Mesenchymal stem cell (in vitro differentiated cells and primary cell): Measurements from ENCODE around the gene MUC5B.

Experiments
- DNase-seq: peaks from one replicate; pipeline ENCODE4 v3.0.0-alpha.2; 2013
- H2AFZ ChIP-seq: one replicate; pipeline ENCODE4 v1.6.1; 2013; ENCODE audit warnings: low read depth, mild to moderate bottlenecking, control low read depth, inconsistent platforms, low read length, moderate library complexity
- H2AK5ac ChIP-seq: 2 replicates; pipeline ENCODE4 v1.6.1; 2013; ENCODE audit warnings: low read length, moderate library complexity, mild to moderate bottlenecking, inconsistent platforms; ENCODE audit not compliant: severe bottlenecking
- H2BK120ac ChIP-seq: one replicate; pipeline ENCODE4 v1.6.1; 2013; ENCODE audit warnings: low read depth, mild to moderate bottlenecking, inconsistent platforms, low read length, moderate library complexity
- H2BK12ac ChIP-seq, 2 experiments: one replicate each; pipeline ENCODE4 v1.6.1; 2013; ENCODE audit warnings: inconsistent platforms in 2 of 2, low read length in 2 of 2, mild to moderate bottlenecking in 2 of 2, moderate library complexity in 2 of 2, control low read depth in 1 of 2
- H2BK15ac ChIP-seq: one replicate; pipeline ENCODE4 v1.6.1; 2013; ENCODE audit warnings: mild to moderate bottlenecking, low read depth, inconsistent platforms; ENCODE audit not compliant: poor library complexity, severe bottlenecking
- H2BK5ac ChIP-seq: 2 replicates; pipeline ENCODE4 v1.6.1; 2013; ENCODE audit warnings: low read depth, mild to moderate bottlenecking, low read length, control low read depth, inconsistent platforms; ENCODE audit not compliant: poor library complexity, severe bottlenecking
- H3K14ac ChIP-seq, 2 experiments: one replicate each; pipeline ENCODE4 v1.6.1; 2013; ENCODE audit warnings: inconsistent platforms in 2 of 2, low read length in 2 of 2, control low read depth in 1 of 2, mild to moderate bottlenecking in 1 of 2, moderate library complexity in 1 of 2
- H3K18ac ChIP-seq, 2 experiments: one replicate each; pipeline ENCODE4 v1.6.1; 2013; ENCODE audit warnings: inconsistent platforms in 2 of 2, low read length in 2 of 2, control low read depth in 1 of 2, low read depth in 1 of 2, mild to moderate bottlenecking in 1 of 2
- H3K23ac ChIP-seq, 2 experiments: one replicate each; pipeline ENCODE4 v1.6.1; 2013; ENCODE audit warnings: inconsistent platforms in 2 of 2, low read length in 2 of 2, mild to moderate bottlenecking in 2 of 2, moderate library complexity in 2 of 2, control low read depth in 1 of 2
- H3K27ac ChIP-seq: 2 replicates; pipeline ENCODE4 v1.5.1; 2013; ENCODE audit warnings: mild to moderate bottlenecking, moderate library complexity, low read length, control low read depth, inconsistent platforms; ENCODE audit not compliant: poor library complexity, severe bottlenecking
- H3K27me3 ChIP-seq, 2 experiments: 2 replicates each; pipeline versions ENCODE4 v1.6.1 to v1.7.0; 2013; ENCODE audit warnings: low read length in 2 of 2, mild to moderate bottlenecking in 2 of 2, moderate library complexity in 2 of 2, control low read depth in 1 of 2, inconsistent platforms in 1 of 2; ENCODE audit not compliant: control insufficient read depth in 1 of 2, insufficient read depth in 1 of 2
- H3K36me3 ChIP-seq, 2 experiments: 2 replicates each; pipeline versions ENCODE4 v1.6.1 to v1.7.0; 2013; ENCODE audit warnings: low read length in 2 of 2, control low read depth in 1 of 2, inconsistent platforms in 1 of 2, low read depth in 1 of 2, mild to moderate bottlenecking in 1 of 2; ENCODE audit not compliant: insufficient read depth in 2 of 2, control insufficient read depth in 1 of 2
- H3K4ac ChIP-seq, 2 experiments: one replicate each; pipeline ENCODE4 v1.6.1; 2013; ENCODE audit warnings: inconsistent platforms in 2 of 2, low read length in 2 of 2, mild to moderate bottlenecking in 2 of 2, moderate library complexity in 2 of 2, control low read depth in 1 of 2, low read depth in 1 of 2
- H3K4me1 ChIP-seq: 2 replicates; pipeline ENCODE4 v1.6.1; 2013; ENCODE audit warnings: low read depth, low read length, control low read depth; ENCODE audit not compliant: control insufficient read depth, insufficient read depth
- H3K4me2 ChIP-seq: 2 replicates; pipeline ENCODE4 v1.6.1; 2013; ENCODE audit warnings: low read length, mild to moderate bottlenecking, inconsistent platforms; ENCODE audit not compliant: poor library complexity, severe bottlenecking
- H3K4me3 ChIP-seq, 2 experiments: 2 replicates each; pipeline versions ENCODE4 v1.5.1 to v1.7.0; 2013; ENCODE audit warnings: low read length in 2 of 2, mild to moderate bottlenecking in 2 of 2, control low read depth in 1 of 2, low read depth in 1 of 2; ENCODE audit not compliant: insufficient read depth in 1 of 2
- H3K79me1 ChIP-seq: replicated peaks from 2 replicates; pipeline ENCODE4 v1.6.1; 2013; ENCODE audit warnings: mild to moderate bottlenecking, control low read depth, low read length, inconsistent platforms; ENCODE audit not compliant: poor library complexity, severe bottlenecking
- H3K9ac ChIP-seq: 2 replicates; pipeline ENCODE4 v1.7.0; 2013; ENCODE audit warnings: mild to moderate bottlenecking, low read length, moderate library complexity
- H3K9me3 ChIP-seq: 2 replicates; pipeline ENCODE4 v1.7.0; 2013; ENCODE audit warnings: mild to moderate bottlenecking, low read length; ENCODE audit not compliant: control insufficient read depth
- H4K8ac ChIP-seq: one replicate; pipeline ENCODE4 v1.6.1; 2013; ENCODE audit warnings: inconsistent platforms, mild to moderate bottlenecking, low read length, moderate library complexity
- H4K91ac ChIP-seq: one replicate; pipeline ENCODE4 v1.6.1; 2013; ENCODE audit warnings: mild to moderate bottlenecking, low read length, inconsistent platforms
- WGBS: methylation state at CpG from one replicate; pipeline ENCODE4 v1.1.7; 2013; ENCODE audit warnings: mixed read lengths; 5-methylcytosine and 5-hydroxymethylcytosine counted together

MUC5B gene

GRCh38 chr11:1206391-1207271 is 16.2 kb upstream of the MUC5B start:
- H3K9me3 ChIP-seq, result peaks cover 23% of the 10 kb centered on the region
- H3K79me1 ChIP-seq, result no peaks in the 10 kb centered on the region
- H3K27ac ChIP-seq, result no peak overlapping the region
- H4K8ac ChIP-seq, result no peak overlapping the region
- H3K4me1 ChIP-seq, result peaks cover 13% of the 10 kb centered on the region
- H3K14ac ChIP-seq, result no peak overlapping the region
- H4K91ac ChIP-seq, result no peak overlapping the region
- H3K4ac ChIP-seq, result no peak overlapping the region
- no peak overlapping the region for H2AK5ac ChIP-seq
- no peak overlapping the region for H3K4me3 ChIP-seq
- H3K27me3 ChIP-seq, result peaks cover 0 to 46% of the 10 kb centered on the region in 2 experiments
- no peak overlapping the region for H3K23ac ChIP-seq
- no peak overlapping the region for H3K4me2 ChIP-seq
- DNase-seq, result no peak
- H2BK15ac ChIP-seq, result no peak overlapping the region
- H2BK5ac ChIP-seq, result no peak overlapping the region
- H3K9ac ChIP-seq, result no peak overlapping the region
- no peak overlapping the region for H2BK120ac ChIP-seq
- H3K36me3 ChIP-seq, result no peaks in the 10 kb centered on the region
- no peak overlapping the region for H2AFZ ChIP-seq
- 84% methylated on average over 31 of the region's 38 CpGs for WGBS
- H2BK12ac ChIP-seq, result no peak overlapping the region
- no peak overlapping the region for H3K18ac ChIP-seq

GRCh38 chr11:1207401-1208143 is 15.3 kb upstream of the MUC5B start:
- H3K23ac ChIP-seq, result no peak overlapping the region
- no peak overlapping the region for H3K27ac ChIP-seq
- H2BK120ac ChIP-seq, result no peak overlapping the region
- peaks cover 32% of the 10 kb centered on the region for H3K9me3 ChIP-seq
- no peak for DNase-seq
- H3K4me3 ChIP-seq, result no peak overlapping the region
- H3K4me2 ChIP-seq, result no peak overlapping the region
- no peak overlapping the region for H2BK5ac ChIP-seq
- H2BK12ac ChIP-seq, result no peak overlapping the region
- H4K8ac ChIP-seq, result no peak overlapping the region
- H2AFZ ChIP-seq, result no peak overlapping the region
- H3K4ac ChIP-seq, result no peak overlapping the region
- H2AK5ac ChIP-seq, result no peak overlapping the region
- peaks cover 13% of the 10 kb centered on the region for H3K4me1 ChIP-seq
- no peaks in the 10 kb centered on the region for H3K79me1 ChIP-seq
- 87% methylated on average over 34 of the region's 34 CpGs for WGBS
- no peak overlapping the region for H4K91ac ChIP-seq
- H3K27me3 ChIP-seq, result peaks cover 0 to 36% of the 10 kb centered on the region in 2 experiments
- no peak overlapping the region for H2BK15ac ChIP-seq
- no peak overlapping the region for H3K14ac ChIP-seq
- no peak overlapping the region for H3K18ac ChIP-seq
- no peak overlapping the region for H3K9ac ChIP-seq
- no peaks in the 10 kb centered on the region for H3K36me3 ChIP-seq

- peaks cover 0 to 35% of the 10 kb centered on the region in 2 experiments for H3K27me3 ChIP-seq
- no peak overlapping the region for H3K23ac ChIP-seq
- H2AK5ac ChIP-seq, result no peak overlapping the region
- H2BK5ac ChIP-seq, result no peak overlapping the region
- no peak overlapping the region for H3K18ac ChIP-seq
- no peak overlapping the region for H3K14ac ChIP-seq
- peaks cover 36% of the 10 kb centered on the region for H3K9me3 ChIP-seq
- no peak overlapping the region for H3K9ac ChIP-seq
- H2BK120ac ChIP-seq, result no peak overlapping the region
- H3K4me2 ChIP-seq, result no peak overlapping the region
- H4K91ac ChIP-seq, result no peak overlapping the region
- no peaks in the 10 kb centered on the region for H3K79me1 ChIP-seq
- DNase-seq, result no peak
- H3K4me1 ChIP-seq, result peaks cover 10% of the 10 kb centered on the region
- no peaks in the 10 kb centered on the region for H3K36me3 ChIP-seq
- no peak overlapping the region for H2AFZ ChIP-seq
- H3K4me3 ChIP-seq, result no peak overlapping the region
- 72% methylated on average over 6 of the region's 6 CpGs for WGBS
- H2BK12ac ChIP-seq, result no peak overlapping the region
- H3K4ac ChIP-seq, result no peak overlapping the region
- H3K27ac ChIP-seq, result no peak overlapping the region
- no peak overlapping the region for H4K8ac ChIP-seq
- no peak overlapping the region for H2BK15ac ChIP-seq
These were observed 14.8 kb upstream of the MUC5B start for GRCh38 chr11:1208144-1208393.

GRCh38 chr11:1208394-1209261 is 14.2 kb upstream of the MUC5B start:
- Histone ChIP-seq H3K27ac (no peak overlapping the region), H2BK12ac (no peak overlapping the region), H3K9me3 (peaks cover 42% of the 10 kb centered on the region), H3K18ac (no peak overlapping the region), H4K8ac (no peak overlapping the region), H3K14ac (no peak overlapping the region), H3K23ac (no peak overlapping the region), H2AFZ (no peak overlapping the region), H4K91ac (no peak overlapping the region), H3K79me1 (no peaks in the 10 kb centered on the region), H2BK120ac (no peak overlapping the region), H3K4me1 (peaks cover 5% of the 10 kb centered on the region), H2BK5ac (no peak overlapping the region), H3K36me3 (no peaks in the 10 kb centered on the region), H2BK15ac (no peak overlapping the region), H3K4ac (no peak overlapping the region), H2AK5ac (no peak overlapping the region), H3K4me3 (no peak overlapping the region), H3K9ac (no peak overlapping the region), H3K4me2 (no peak overlapping the region), H3K27me3 (peaks cover 0 to 30% of the 10 kb centered on the region in 2 experiments)
- no peak for DNase-seq
- 94% methylated on average over 39 of the region's 39 CpGs for WGBS
